GM20431 (cell line): ENCODE results near the gene GAMT.
"Not testable (repeated sequence)": the region's sequence is repeated elsewhere in the genome, so short reads cannot be mapped to it uniquely, and the experiment has no call there.

Experiments used
- in situ Hi-C: fragments of 300-500 bp; cut with MseI, MboI; formaldehyde crosslinking; loops from one replicate; pipeline ENCODE4 v1.15.0; 2020; ENCODE audit warnings: low sequenced_read_pairs; ENCODE audit not compliant: unreplicated experiment

The GAMT gene

DNA sequence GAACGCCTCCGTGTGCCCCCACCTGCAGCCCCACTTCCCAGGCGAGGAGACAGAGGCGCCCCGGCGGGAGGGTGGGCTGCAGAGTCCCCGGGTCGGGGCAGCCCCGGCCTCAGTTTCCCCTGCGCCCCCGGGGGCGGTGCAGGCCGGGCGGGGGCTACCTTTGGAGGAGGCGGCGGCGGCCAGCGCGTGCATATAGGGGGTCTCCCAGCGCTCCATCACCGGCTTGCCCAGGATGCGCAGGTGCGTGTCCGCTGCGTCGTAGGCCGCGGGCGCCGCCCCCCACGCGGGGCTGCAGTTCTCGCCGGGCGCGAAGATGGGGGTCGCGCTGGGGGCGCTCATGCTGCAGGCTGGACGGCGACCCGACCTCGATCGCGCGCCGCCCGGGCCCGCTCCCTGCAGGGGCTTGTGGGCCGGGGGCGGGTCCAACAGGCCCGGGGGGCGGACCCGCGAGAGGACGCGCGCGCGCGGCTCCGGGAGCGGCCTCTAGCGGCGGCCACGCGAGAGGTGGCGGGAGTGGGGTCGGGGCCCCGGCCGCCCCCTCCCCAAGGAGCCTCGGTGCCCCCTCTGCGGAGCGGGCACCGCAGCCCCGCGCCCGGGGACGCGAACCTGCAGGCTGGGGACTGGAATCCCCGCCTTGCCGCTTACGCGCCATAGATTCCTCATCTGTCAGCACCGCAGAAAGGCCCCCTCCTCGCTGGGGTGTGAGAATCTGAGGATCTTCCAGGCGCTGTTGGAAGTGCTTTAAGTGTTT is at the start of gene GAMT:
Gene GAMT, minus strand, starts transcription at position 405 of the 751 bp plus-strand sequence. Its CDS starts 66 bp downstream, at position 339.
- in situ Hi-C loops = no loop called here

DNA sequence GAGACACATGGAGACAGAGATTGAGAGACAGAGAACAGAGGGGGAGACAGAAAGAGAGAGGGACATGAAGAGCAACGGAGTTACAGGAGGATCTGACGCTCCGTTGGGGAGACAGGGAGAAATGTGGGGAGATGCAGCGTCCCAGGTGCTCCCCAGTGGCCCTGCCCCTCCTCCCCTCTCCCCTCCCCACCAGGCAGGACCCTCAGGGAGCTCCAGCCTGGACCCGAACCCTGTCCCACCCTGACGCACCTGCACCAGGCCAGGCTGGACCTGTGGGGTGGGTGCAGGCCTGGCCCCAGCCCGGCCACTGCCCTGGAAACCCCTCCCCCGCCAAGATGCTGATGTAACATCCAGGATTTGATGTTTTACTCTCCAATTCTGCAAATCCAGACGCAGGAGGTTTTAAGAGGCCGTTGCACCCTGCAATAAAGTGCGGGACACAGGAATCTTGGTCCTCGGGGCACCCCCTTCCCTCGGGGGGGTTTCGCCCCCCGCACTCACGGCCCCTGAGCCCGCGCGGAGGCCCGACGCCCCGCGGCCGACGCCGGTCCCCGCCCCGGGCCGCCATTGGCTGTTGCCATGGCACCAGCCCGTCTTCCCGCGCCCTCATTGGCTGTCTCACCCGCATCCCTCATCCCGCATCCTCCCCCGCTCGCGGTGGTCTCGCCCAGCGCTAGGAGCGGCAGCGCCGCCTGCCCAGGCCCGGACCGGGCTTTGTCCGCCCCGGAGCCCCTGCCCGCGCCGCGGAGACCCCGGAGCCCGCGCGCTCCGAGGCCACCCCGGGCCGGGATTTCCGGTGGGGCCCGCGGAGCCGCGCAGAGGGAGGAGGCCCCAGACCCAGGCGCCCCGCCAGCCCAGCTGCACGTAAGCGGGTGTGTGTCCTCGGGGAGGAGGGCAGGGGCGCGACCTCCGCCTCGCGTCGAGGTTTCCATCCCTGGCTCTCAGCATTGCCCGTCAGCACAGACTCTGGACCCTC is 48.4 kb upstream of the GAMT start, which contains the start of gene APC2:
Gene APC2, plus strand, starts transcription at position 655 of the 976 bp plus-strand sequence. CDS start 2,881 bp downstream, outside the sequence.
- in situ Hi-C loops = no loop called here

GRCh38 chr19:1447944-1448343 is 46.6 kb upstream of the GAMT start:
- in situ Hi-C loops = no loop called here

DNA sequence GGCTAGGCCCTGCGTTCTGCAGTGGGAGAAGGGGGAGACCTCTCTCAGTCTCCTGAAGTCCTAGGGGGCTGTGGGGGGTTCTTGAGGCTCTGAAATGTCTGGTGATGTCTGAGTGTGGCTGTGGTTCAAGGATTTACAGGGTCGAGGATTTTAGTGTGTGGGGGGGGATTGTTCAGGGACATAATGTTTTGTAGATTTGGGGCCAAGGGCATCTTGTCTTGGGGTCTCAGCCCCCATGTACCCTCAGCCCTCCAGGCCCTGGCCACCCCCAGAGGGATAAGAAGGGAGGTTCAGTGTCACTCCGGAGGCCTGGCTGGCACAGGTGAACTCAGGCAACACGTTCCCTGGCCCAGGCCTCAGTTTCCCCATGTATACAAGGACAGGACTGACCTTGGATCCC is 46.2 kb upstream of the GAMT start:
- in situ Hi-C loops = no loop called here

GRCh38 chr19:1446713-1447481 is 45.6 kb upstream of the GAMT start:
- in situ Hi-C loops = no loop called here

GRCh38 chr19:1445932-1446712 is 44.8 kb upstream of the GAMT start:
- in situ Hi-C loops = no loop called here

- in situ Hi-C loops = no loop called here
These were observed 44.0 kb upstream of the GAMT start for GRCh38 chr19:1445185-1445931.

DNA sequence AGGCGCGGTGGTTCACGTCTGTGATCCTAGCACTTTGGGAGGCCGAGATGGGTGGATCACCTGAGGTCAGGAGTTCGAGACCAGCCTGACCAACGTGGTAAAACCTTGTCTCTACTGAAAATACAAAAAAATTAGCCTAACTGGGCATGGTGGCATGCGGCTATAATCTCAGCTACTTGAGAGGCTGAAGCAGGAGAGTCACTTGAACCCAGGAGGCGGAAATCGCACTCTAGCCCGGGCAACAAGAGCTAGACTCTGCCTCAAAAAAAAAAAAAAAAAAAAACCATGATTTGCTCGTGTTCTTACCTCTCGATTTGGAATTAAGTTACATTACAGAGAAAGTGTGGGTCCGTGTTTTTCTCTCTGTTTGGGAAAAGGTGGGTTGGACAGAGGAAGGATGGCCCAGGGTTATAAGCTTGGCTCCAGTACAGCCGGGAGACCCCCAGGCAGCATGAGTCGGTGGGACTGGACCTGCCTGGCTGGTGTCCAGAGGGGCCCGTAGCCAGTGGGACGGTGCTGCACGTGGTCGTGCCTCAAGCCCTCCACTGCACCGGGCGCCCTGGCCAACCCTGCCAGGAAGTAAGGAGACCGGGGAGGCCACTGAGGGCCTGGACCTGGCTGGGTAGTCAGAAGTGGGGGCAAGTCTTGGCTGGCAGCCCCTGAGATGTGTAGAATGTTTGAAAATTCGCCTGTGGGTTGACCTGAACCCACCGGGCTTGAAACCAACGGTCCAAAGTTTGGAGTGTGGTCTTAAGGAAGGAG is 40.5 kb upstream of the GAMT start:
- in situ Hi-C loops = no loop called here

DNA sequence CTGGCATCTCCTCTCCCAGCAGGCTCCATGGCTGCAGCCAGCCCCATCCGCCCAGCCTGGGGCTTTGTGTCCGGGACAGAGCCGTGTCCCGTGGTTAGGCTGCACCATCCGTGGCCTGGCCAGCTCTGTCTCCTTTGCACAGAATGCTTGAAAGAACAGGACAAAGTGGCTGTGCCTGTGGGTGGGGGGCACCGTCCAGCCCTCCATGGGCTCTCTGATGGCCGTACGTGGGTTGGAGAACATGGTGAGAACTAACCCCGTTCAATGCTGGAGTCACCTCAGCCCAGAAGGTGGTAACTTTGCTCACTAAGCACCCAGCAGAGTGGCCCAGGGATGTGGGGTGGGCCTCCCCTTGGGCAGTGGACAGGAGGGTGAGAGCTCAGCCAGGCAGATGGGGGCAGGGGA is 39.7 kb upstream of the GAMT start:
- in situ Hi-C loops = no loop called here

DNA sequence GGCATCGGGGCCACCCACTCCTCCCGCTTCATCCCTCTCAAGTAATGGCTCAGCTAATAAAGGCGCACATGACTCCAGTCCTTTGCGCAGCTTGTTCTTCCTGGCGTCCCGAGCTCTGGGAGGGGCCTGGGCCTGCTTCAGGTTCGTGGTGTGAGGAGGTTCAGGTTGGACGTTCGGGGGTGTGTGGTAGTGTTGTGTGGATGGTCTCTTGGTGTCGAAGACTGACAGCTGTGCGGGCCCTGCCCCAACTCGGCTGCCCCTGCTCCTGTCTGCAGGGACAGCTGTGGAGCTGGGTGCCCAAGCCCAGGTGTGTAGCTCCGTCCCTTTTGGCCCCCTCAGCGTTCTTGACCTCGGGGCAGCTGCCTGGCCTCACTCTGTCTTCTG is 39.1 kb upstream of the GAMT start:
- in situ Hi-C loops = no loop called here

DNA sequence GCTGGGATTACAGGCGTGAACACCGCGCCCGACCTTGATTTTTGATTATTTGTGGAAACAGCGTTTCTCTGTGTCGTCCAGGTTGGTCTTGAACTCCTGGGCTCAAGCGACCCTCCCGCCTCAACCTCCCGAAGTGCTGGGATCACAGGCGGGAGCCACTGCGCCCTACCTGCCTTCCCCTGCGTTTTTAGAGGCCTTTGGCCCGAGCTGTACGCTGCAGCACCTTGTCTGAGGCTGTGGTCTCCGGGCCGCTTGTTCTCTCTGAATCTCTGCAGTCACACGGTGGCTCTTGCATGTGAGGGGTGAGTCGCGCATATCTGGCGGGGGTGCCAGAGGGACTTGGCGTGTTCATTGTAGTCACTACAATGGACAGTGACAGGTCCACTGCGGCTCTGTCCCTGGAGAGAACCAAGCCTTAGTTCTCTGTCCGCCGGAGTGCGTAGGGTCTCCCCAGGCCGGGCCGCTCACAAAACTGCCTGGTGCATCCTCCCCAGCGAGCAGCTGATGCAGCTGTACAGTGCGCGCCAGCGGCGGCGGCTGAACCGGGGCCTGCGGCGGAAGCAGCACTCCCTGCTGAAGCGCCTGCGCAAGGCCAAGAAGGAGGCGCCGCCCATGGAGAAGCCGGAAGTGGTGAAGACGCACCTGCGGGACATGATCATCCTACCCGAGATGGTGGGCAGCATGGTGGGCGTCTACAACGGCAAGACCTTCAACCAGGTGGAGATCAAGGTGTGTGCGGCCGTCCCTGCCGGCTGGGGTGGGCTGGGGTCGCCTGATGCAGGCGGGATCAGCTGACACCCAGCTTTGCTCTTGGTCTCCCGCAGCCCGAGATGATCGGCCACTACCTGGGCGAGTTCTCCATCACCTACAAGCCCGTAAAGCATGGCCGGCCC is 38.4 kb upstream of the GAMT start:
- in situ Hi-C loops = not testable (repeated sequence)

DNA sequence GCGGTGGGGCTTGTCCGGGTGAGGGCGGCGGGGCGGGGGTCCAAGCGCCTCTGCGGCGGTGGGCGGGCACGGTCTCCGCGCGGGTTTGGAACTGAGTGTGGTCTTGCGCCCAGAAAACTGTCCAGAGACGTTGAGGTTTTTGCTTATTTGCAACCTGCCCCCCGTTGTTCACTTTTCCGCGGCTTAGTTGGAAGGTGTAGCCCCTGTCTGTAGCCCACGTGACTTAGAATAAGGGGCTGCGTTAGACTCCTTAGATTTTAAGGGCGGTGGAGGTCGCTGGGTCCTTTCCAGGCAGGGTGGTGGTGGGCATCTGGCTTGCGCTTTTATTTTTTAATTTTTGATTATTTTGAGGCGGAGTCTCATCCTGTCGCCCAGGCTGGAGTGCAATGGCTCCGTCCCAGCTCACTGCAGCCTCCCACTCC is 37.6 kb upstream of the GAMT start:
- in situ Hi-C loops = no loop called here

DNA sequence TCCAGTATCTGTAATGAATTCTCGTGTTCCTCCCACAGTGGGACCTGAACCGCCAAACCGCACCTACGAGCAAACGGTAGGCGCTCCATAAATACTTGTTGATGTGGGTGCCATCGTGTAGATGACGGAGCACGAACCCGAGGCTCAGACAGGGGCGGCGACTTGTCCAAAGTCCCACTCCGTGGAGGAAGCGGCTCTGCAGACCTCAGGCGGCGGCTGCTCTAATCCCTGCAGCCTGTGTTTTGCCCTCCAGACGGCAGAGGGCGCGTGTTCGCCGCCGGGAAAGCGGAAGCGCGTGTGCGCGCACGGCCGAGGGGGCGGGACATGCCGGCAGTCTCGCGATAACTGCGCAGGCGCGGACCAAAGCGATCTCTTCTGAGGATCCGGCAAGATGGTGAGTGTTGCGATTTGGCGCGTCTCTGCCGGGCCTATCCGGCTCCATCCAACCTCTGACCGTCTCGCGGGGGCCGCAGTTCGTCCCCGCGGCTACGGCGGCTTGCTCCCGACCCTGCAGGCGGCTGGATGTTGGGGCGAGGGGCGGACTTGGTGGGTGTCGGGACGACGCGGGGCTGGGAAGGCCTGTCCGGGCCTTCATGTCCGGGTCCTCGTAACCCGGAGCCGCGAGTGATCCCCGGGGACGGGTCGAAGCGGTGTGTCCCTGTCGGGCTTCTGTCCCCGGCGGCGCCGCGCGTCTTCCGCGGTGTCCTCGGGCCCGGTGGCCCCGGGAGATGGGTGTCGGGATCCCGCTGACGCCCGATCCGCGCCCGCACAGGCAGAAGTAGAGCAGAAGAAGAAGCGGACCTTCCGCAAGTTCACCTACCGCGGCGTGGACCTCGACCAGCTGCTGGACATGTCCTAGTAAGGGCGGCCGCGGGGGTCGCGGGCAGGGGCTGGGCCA is 36.9 kb upstream of the GAMT start, which contains the start of gene RPS15:
Gene RPS15, plus strand, starts transcription at position 362 of the 898 bp plus-strand sequence. Its CDS starts 30 bp downstream, at position 392.
- in situ Hi-C loops = no loop called here

GRCh38 chr19:1437609-1438008 is 36.3 kb upstream of the GAMT start:
- in situ Hi-C loops = no loop called here

DNA sequence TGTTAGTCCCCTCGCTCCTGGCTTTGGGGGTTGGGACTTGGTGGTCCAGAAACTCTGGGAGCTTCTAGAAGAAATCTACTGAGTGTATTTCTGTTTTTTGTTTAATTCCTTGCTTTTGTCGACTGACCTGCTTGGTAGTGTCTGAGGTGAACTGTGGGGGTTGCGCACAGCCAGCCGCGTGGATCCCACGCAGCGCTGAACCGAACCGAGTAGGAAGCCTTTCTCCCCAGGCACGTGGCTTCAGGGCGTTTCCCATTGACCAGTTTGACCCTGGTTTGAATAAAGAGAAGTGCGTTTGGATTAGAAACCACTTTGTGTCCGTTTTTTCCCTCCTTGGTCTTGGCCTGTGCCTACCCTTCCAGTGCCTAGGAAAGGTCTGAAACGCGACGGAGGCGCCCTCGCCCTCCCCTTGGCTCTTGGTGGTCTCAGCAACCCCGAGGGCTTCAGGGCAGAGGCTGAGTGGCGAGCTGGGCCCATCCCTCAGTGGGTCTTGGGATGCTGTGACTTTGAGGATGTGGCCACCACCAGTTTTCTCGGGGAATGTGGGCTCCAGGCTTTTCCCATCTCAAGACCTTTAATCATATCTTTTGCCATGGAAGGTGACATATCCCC is 34.1 kb upstream of the GAMT start:
- in situ Hi-C loops = no loop called here
